ENCODE results near the gene STOML3.

The STOML3 gene

DNA sequence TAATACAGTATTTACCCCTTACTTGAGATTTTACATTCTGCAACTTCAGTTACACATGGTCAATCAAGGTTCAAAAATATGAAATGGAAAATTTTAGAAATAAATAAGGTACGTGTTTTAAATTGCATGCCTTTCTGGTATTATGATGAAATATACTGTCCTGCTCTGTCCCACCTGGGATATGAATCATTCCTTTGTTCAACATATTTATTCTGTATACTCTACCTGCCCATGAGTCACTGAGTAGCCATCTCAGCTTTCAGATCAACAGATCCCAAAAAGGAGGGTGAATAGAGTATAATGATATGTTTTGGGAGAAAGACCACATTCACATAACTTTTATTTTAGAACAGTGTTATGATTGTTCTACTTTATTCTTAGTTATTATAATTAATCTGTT lies 37.8 kb downstream of the STOML3 start:
- no peak overlapping the region for H3K9ac ChIP-seq (ENCODE audit: low read depth, low read length)
- no peaks in the 10 kb centered on the region for H3K9me3 ChIP-seq (ENCODE audit: control insufficient read depth, insufficient read depth, low read length)
- H3K4me1 ChIP-seq (ENCODE audit: control insufficient read depth, insufficient read depth, low read length) = no peaks in the 10 kb centered on the region
- H3K4me3 ChIP-seq (ENCODE audit: low read depth, low read length) = no peak overlapping the region
- no peaks in the 10 kb centered on the region for H3K36me3 ChIP-seq (ENCODE audit: control insufficient read depth, insufficient read depth, low read length)
- no peak overlapping the region for H3K27ac ChIP-seq (ENCODE audit: low read depth, low read length)
- H3K27me3 ChIP-seq (ENCODE audit: control insufficient read depth, insufficient read depth, low read length) = no peaks in the 10 kb centered on the region

DNA sequence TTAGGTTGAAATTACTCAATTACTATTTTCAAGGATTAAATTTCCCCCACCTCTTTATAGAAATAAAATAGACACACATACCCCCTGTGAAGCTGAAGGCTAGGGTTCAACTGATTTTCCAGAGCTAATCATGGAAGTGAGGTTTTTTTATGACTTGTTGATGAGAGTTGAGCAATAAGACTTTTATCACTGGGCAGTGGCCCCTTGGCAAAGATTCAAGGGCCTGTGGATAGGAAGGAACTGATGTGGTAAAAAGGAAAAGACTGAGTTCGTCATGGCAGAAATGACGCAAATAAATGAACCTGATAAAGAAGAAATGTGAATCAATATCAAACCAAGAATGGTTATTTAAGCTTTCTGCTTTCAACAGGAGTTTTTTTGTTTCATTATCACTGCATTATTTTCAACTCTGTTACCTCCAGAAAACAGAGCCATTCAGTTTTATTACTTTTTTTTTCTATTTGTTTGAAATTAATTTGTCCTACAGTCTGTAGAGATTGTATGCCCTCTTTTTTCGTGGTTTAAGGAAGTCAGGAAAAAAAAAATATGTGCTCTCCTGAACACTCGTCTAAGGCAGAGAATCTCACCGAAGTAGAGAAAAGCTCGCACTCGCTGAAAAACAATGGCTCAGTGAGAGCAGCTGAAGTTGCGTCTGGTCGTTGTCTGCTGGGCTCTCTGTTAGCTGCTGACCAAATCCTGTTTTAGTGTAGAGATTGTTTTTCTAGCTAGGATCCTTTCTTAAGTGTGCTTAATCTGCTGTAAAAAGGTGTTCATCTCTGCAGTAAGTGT lies 38.9 kb downstream of the STOML3 start:
- Histone ChIP-seq H3K36me3 (ENCODE audit: control insufficient read depth, insufficient read depth, low read length) (no peaks in the 10 kb centered on the region), H3K27me3 (ENCODE audit: control insufficient read depth, insufficient read depth, low read length) (no peaks in the 10 kb centered on the region), H3K9ac (ENCODE audit: low read depth, low read length) (no peak overlapping the region), H3K4me3 (ENCODE audit: low read depth, low read length) (no peak overlapping the region), H3K9me3 (ENCODE audit: control insufficient read depth, insufficient read depth, low read length) (no peaks in the 10 kb centered on the region), H3K27ac (ENCODE audit: low read depth, low read length) (no peak overlapping the region), H3K4me1 (ENCODE audit: control insufficient read depth, insufficient read depth, low read length) (no peaks in the 10 kb centered on the region)

GRCh38 chr13:38950987-38951386 lies 39.6 kb downstream of the STOML3 start:
- no peak overlapping the region for H3K4me3 ChIP-seq (ENCODE audit: low read depth, low read length)

DNA sequence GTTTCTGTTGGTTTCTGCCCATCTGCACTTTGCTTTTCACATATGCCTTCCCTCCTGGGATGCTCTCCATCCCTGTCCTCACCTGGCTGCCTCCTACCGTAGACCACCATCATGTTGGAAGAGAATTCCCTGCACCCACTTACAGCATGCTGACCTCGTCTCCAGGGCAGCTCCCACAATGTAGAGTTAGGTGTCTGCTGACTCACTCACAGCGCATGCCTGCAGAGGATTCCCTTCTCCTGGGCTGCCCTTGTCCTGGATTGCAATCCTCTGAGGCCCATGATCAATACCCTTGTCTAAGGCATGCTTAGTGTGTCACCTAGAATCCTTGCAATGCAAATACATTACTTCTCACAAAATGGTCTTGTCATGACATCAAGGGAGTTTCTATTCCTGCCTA lies 43.6 kb downstream of the STOML3 start:
- no peaks in the 10 kb centered on the region for H3K27me3 ChIP-seq (ENCODE audit: control insufficient read depth, insufficient read depth, low read length)
- H3K9ac ChIP-seq (ENCODE audit: low read depth, low read length) = no peak overlapping the region
- no peaks in the 10 kb centered on the region for H3K9me3 ChIP-seq (ENCODE audit: control insufficient read depth, insufficient read depth, low read length)

More at GRCh38 chr13:38950987-38951386, 39.6 kb downstream of the STOML3 start:
- Histone ChIP-seq H3K36me3 (ENCODE audit: control insufficient read depth, insufficient read depth, low read length) (no peaks in the 10 kb centered on the region), H3K4me1 (ENCODE audit: control insufficient read depth, insufficient read depth, low read length) (no peaks in the 10 kb centered on the region), H3K9me3 (ENCODE audit: control insufficient read depth, insufficient read depth, low read length) (no peaks in the 10 kb centered on the region), H3K9ac (ENCODE audit: low read depth, low read length) (no peak overlapping the region), H3K27me3 (ENCODE audit: control insufficient read depth, insufficient read depth, low read length) (no peaks in the 10 kb centered on the region), H3K27ac (ENCODE audit: low read depth, low read length) (no peak overlapping the region)

GRCh38 chr13:38944219-38944618 lies 46.4 kb downstream of the STOML3 start:
- no peak overlapping the region for H3K4me3 ChIP-seq (ENCODE audit: low read depth, low read length)
- no peak overlapping the region for H3K9ac ChIP-seq (ENCODE audit: low read depth, low read length)
- no peaks in the 10 kb centered on the region for H3K9me3 ChIP-seq (ENCODE audit: control insufficient read depth, insufficient read depth, low read length)
- H3K27me3 ChIP-seq (ENCODE audit: control insufficient read depth, insufficient read depth, low read length) = no peaks in the 10 kb centered on the region
- no peak overlapping the region for H3K27ac ChIP-seq (ENCODE audit: low read depth, low read length)
- no peaks in the 10 kb centered on the region for H3K4me1 ChIP-seq (ENCODE audit: control insufficient read depth, insufficient read depth, low read length)
- no peaks in the 10 kb centered on the region for H3K36me3 ChIP-seq (ENCODE audit: control insufficient read depth, insufficient read depth, low read length)

More for the DNA sequence above, 43.6 kb downstream of the STOML3 start:
- H3K4me3 ChIP-seq (ENCODE audit: low read depth, low read length) = no peak overlapping the region
- no peak overlapping the region for H3K27ac ChIP-seq (ENCODE audit: low read depth, low read length)
- H3K4me1 ChIP-seq (ENCODE audit: control insufficient read depth, insufficient read depth, low read length) = no peaks in the 10 kb centered on the region
- H3K36me3 ChIP-seq (ENCODE audit: control insufficient read depth, insufficient read depth, low read length) = no peaks in the 10 kb centered on the region

- Histone ChIP-seq H3K27ac (ENCODE audit: low read depth, low read length) (no peak overlapping the region), H3K9me3 (ENCODE audit: control insufficient read depth, insufficient read depth, low read length) (no peaks in the 10 kb centered on the region), H3K9ac (ENCODE audit: low read depth, low read length) (no peak overlapping the region), H3K27me3 (ENCODE audit: control insufficient read depth, insufficient read depth, low read length) (no peaks in the 10 kb centered on the region), H3K4me3 (ENCODE audit: low read depth, low read length) (no peak overlapping the region), H3K4me1 (ENCODE audit: control insufficient read depth, insufficient read depth, low read length) (no peaks in the 10 kb centered on the region), H3K36me3 (ENCODE audit: control insufficient read depth, insufficient read depth, low read length) (no peaks in the 10 kb centered on the region)
These were observed 47.4 kb downstream of the STOML3 start for GRCh38 chr13:38943231-38943630.

DNA sequence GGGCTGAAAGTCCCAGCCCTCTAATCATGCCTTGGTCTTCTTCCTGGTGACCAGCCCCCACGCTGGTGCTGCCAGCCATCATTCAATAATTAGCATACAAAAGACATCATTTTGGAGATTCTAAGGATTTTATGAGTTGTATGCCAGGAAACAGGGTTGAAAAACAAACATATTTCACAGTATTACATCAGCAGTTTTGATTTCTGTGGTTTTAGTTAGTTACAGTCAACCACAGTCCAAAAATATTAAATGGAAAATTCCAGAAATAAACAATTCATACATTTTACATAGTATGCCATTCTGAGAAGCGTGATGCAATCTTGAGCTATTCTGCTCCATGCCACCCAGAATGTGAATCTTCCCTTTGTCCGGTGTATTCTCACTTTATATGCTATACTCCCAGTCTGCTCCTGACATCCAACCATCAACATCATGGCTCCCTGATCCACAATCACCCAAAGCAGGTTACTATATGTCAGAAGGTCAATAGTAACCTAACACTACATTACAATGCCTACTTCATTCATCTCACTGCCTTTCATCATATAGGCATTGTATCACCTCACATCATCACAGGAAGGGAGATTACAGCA lies 49.2 kb downstream of the STOML3 start:
- no peaks in the 10 kb centered on the region for H3K27me3 ChIP-seq (ENCODE audit: control insufficient read depth, insufficient read depth, low read length)
- no peaks in the 10 kb centered on the region for H3K36me3 ChIP-seq (ENCODE audit: control insufficient read depth, insufficient read depth, low read length)
- H3K4me1 ChIP-seq (ENCODE audit: control insufficient read depth, insufficient read depth, low read length) = no peaks in the 10 kb centered on the region
- H3K9ac ChIP-seq (ENCODE audit: low read depth, low read length) = no peak overlapping the region
- no peak overlapping the region for H3K27ac ChIP-seq (ENCODE audit: low read depth, low read length)
- H3K4me3 ChIP-seq (ENCODE audit: low read depth, low read length) = no peak overlapping the region
- no peaks in the 10 kb centered on the region for H3K9me3 ChIP-seq (ENCODE audit: control insufficient read depth, insufficient read depth, low read length)

GRCh38 chr13:38933786-38934185 lies 56.8 kb downstream of the STOML3 start:
- Histone ChIP-seq H3K27me3 (ENCODE audit: control insufficient read depth, insufficient read depth, low read length) (no peaks in the 10 kb centered on the region), H3K9ac (ENCODE audit: low read depth, low read length) (no peak overlapping the region), H3K4me3 (ENCODE audit: low read depth, low read length) (no peak overlapping the region), H3K9me3 (ENCODE audit: control insufficient read depth, insufficient read depth, low read length) (no peaks in the 10 kb centered on the region), H3K4me1 (ENCODE audit: control insufficient read depth, insufficient read depth, low read length) (peaks cover 12% of the 10 kb centered on the region; the same call in 1 of the 2 replicates), H3K36me3 (ENCODE audit: control insufficient read depth, insufficient read depth, low read length) (no peaks in the 10 kb centered on the region), H3K27ac (ENCODE audit: low read depth, low read length) (no peak overlapping the region)

- H3K4me1 ChIP-seq (ENCODE audit: control insufficient read depth, insufficient read depth, low read length) = peaks cover 12% of the 10 kb centered on the region
- H3K4me3 ChIP-seq (ENCODE audit: low read depth, low read length) = no peak overlapping the region
- H3K9ac ChIP-seq (ENCODE audit: low read depth, low read length) = no peak overlapping the region
- no peaks in the 10 kb centered on the region; the same call in 1 of the 2 replicates for H3K9me3 ChIP-seq (ENCODE audit: control insufficient read depth, insufficient read depth, low read length)
- H3K27ac ChIP-seq (ENCODE audit: low read depth, low read length) = no peak overlapping the region
- no peaks in the 10 kb centered on the region for H3K27me3 ChIP-seq (ENCODE audit: control insufficient read depth, insufficient read depth, low read length)
- no peaks in the 10 kb centered on the region for H3K36me3 ChIP-seq (ENCODE audit: control insufficient read depth, insufficient read depth, low read length)
These were observed 68.5 kb downstream of the STOML3 start for GRCh38 chr13:38922170-38922569.

GRCh38 chr13:38921081-38921480 lies 69.5 kb downstream of the STOML3 start:
- Histone ChIP-seq H3K27me3 (ENCODE audit: control insufficient read depth, insufficient read depth, low read length) (no peaks in the 10 kb centered on the region), H3K9me3 (ENCODE audit: control insufficient read depth, insufficient read depth, low read length) (no peaks in the 10 kb centered on the region; the same call in 1 of the 2 replicates), H3K4me1 (ENCODE audit: control insufficient read depth, insufficient read depth, low read length) (peaks cover 6% of the 10 kb centered on the region; the same call in 1 of the 2 replicates), H3K4me3 (ENCODE audit: low read depth, low read length) (no peak overlapping the region), H3K9ac (ENCODE audit: low read depth, low read length) (no peak overlapping the region), H3K27ac (ENCODE audit: low read depth, low read length) (no peak overlapping the region), H3K36me3 (ENCODE audit: control insufficient read depth, insufficient read depth, low read length) (no peaks in the 10 kb centered on the region)

All from HUES48 (cell line).